ENCODE results near the gene C15orf39. TPM values are rescaled to one million over a fixed set of nuclear protein-coding genes. Genes with fewer than 3 reads are reported as not detected.

C15orf39 gene
- total RNA-seq, 4 donors from 2014 or later = 1.6 to 3.8 (median 2.6) TPM

- TF ChIP-seq CTCF (IDR thresholded peaks at IDR 0.05 in 4 of 5, conservative IDR thresholded peaks at IDR 0.05 in 1 of 5) (no peak), POLR2A (IDR thresholded peaks at IDR 0.05) (no peak)
- ATAC-seq (no peak), DNase-seq (no peak)
- no peaks in the 10 kb centered on the region for H3K4me1 ChIP-seq
- H3K4me3 ChIP-seq = no peak overlapping the region
- no peaks in the 10 kb centered on the region for H3K27me3 ChIP-seq
- intact Hi-C loops (cut with DNase I; ENCODE audit: low total_unique reads) = no loop called here
- no peak overlapping the region for H3K27ac ChIP-seq
- in situ Hi-C loops (cut with MboI; ENCODE audit: low sequenced_read_pairs in 4 of 4) = no loop called here
- no peaks in the 10 kb centered on the region for H3K9me3 ChIP-seq
- no peaks in the 10 kb centered on the region for H3K36me3 ChIP-seq
These were observed 33.9 kb upstream of the C15orf39 start for GRCh38 chr15:75167588-75168350.

- in situ Hi-C loops (cut with MboI; ENCODE audit: low sequenced_read_pairs in 4 of 4) = no loop called here
- intact Hi-C loops (cut with DNase I; ENCODE audit: low total_unique reads) = no loop called here
- Histone ChIP-seq H3K9me3 (no peaks in the 10 kb centered on the region), H3K27me3 (no peaks in the 10 kb centered on the region), H3K4me3 (no peak overlapping the region), H3K4me1 (no peaks in the 10 kb centered on the region), H3K27ac (no peak overlapping the region), H3K36me3 (no peaks in the 10 kb centered on the region)
- DNase-seq (no peak), ATAC-seq (no peak)
- TF ChIP-seq POLR2A (IDR thresholded peaks at IDR 0.05) (no peak), CTCF (IDR thresholded peaks at IDR 0.05 in 4 of 5, conservative IDR thresholded peaks at IDR 0.05 in 1 of 5) (no peak)
These were observed 33.3 kb upstream of the C15orf39 start for GRCh38 chr15:75168374-75168773.

- H3K4me3 ChIP-seq = no peak overlapping the region
- no peak for ATAC-seq
- no peak overlapping the region for H3K27ac ChIP-seq
- intact Hi-C loops (cut with DNase I; ENCODE audit: low total_unique reads) = no loop called here
- no peak for TF ChIP-seq POLR2A (IDR thresholded peaks at IDR 0.05)
- H3K27me3 ChIP-seq = no peaks in the 10 kb centered on the region
- H3K36me3 ChIP-seq = no peaks in the 10 kb centered on the region
- no peaks in the 10 kb centered on the region for H3K9me3 ChIP-seq
- in situ Hi-C loops (cut with MboI; ENCODE audit: low sequenced_read_pairs in 4 of 4) = no loop called here
- DNase-seq = no peak
- no peaks in the 10 kb centered on the region for H3K4me1 ChIP-seq
These were observed 31.5 kb upstream of the C15orf39 start for GRCh38 chr15:75170203-75170602.

- H3K27ac ChIP-seq = no peak overlapping the region
- ATAC-seq (no peak), DNase-seq (no peak)
- no peaks in the 10 kb centered on the region for H3K27me3 ChIP-seq
- intact Hi-C loops (cut with DNase I; ENCODE audit: low total_unique reads) = no loop called here
- TF ChIP-seq POLR2A (IDR thresholded peaks at IDR 0.05) = no peak
- TF ChIP-seq CTCF (IDR thresholded peaks at IDR 0.05 in 4 of 5, conservative IDR thresholded peaks at IDR 0.05 in 1 of 5) = no peak
- no peaks in the 10 kb centered on the region for H3K9me3 ChIP-seq
- no peak overlapping the region for H3K4me3 ChIP-seq
- in situ Hi-C loops (cut with MboI; ENCODE audit: low sequenced_read_pairs in 4 of 4) = no loop called here
- H3K4me1 ChIP-seq = no peaks in the 10 kb centered on the region
- no peaks in the 10 kb centered on the region for H3K36me3 ChIP-seq
These were observed 30.9 kb upstream of the C15orf39 start for GRCh38 chr15:75170711-75171341.

GRCh38 chr15:75171408-75171807, 30.3 kb upstream of the C15orf39 start:
- DNase-seq = no peak
- Histone ChIP-seq H3K9me3 (no peaks in the 10 kb centered on the region), H3K27ac (no peak overlapping the region), H3K27me3 (no peaks in the 10 kb centered on the region), H3K4me3 (no peak overlapping the region), H3K4me1 (no peaks in the 10 kb centered on the region), H3K36me3 (no peaks in the 10 kb centered on the region)
- TF ChIP-seq CTCF (IDR thresholded peaks at IDR 0.05 in 4 of 5, conservative IDR thresholded peaks at IDR 0.05 in 1 of 5) = no peak
- TF ChIP-seq POLR2A (IDR thresholded peaks at IDR 0.05) = no peak
- ATAC-seq = no peak
- in situ Hi-C loops (cut with MboI; ENCODE audit: low sequenced_read_pairs in 4 of 4) (no loop called here), intact Hi-C loops (cut with DNase I; ENCODE audit: low total_unique reads) (no loop called here)
